Loucy (cell line): Measurements from ENCODE around the gene GPR156.

Experiments used
- H2AFZ ChIP-seq: fragments of 200-600 bp; sonication (generic); 2 replicates; pipeline ENCODE4 v1.6.0; 2016; ENCODE audit warnings: antibody characterized with exemption, mild to moderate bottlenecking, low read length, moderate library complexity
- H3F3A ChIP-seq: fragments of 200-600 bp; 2 replicates; pipeline ENCODE4 v1.6.0; 2016; ENCODE audit warnings: antibody characterized with exemption, low read depth, mild to moderate bottlenecking
- H3K27me3 ChIP-seq: fragments of 200-600 bp; sonication (generic); 2 replicates; pipeline ENCODE4 v1.6.1; 2014; ENCODE audit warnings: low read length, mild to moderate bottlenecking; ENCODE audit not compliant: insufficient read depth, poor library complexity, severe bottlenecking
- H3K36me3 ChIP-seq: fragments of 200-600 bp; sonication (generic); 2 replicates; pipeline ENCODE4 v1.6.1; 2016; ENCODE audit warnings: low read length; ENCODE audit not compliant: insufficient read depth
- H3K4me1 ChIP-seq: fragments of 200-600 bp; sonication (generic); 2 replicates; pipeline ENCODE4 v1.5.1; 2014; ENCODE audit warnings: low read length, mild to moderate bottlenecking; ENCODE audit not compliant: insufficient read depth, poor library complexity, severe bottlenecking
- H3K4me2 ChIP-seq: fragments of 200-600 bp; sonication (generic); 2 replicates; pipeline ENCODE4 v1.6.0; 2014; ENCODE audit warnings: antibody characterized with exemption, low read length, low read depth, mild to moderate bottlenecking; ENCODE audit not compliant: poor library complexity, severe bottlenecking
- H3K4me3 ChIP-seq: fragments of 200-600 bp; sonication (generic); 2 replicates; pipeline ENCODE4 v1.5.1; 2014; ENCODE audit warnings: low read length, mild to moderate bottlenecking, mixed read lengths; ENCODE audit not compliant: poor library complexity, severe bottlenecking
- H3K79me2 ChIP-seq: fragments of 200-600 bp; sonication (generic); 2 replicates; pipeline ENCODE4 v1.6.1; 2014; ENCODE audit warnings: low read length; ENCODE audit not compliant: insufficient read depth
- H3K9ac ChIP-seq: fragments of 200-600 bp; sonication (generic); 2 replicates; pipeline ENCODE4 v1.6.0; 2014; ENCODE audit warnings: mild to moderate bottlenecking, low read depth, low read length, moderate library complexity; ENCODE audit not compliant: poor library complexity, severe bottlenecking
- H3K9me2 ChIP-seq: fragments of 200-600 bp; sonication (generic); replicated peaks from 2 replicates; pipeline ENCODE4 v1.6.1; 2016; ENCODE audit warnings: low read depth, low read length, mixed read lengths
- H3K9me3 ChIP-seq: fragments of 200-600 bp; sonication (generic); 2 replicates; pipeline ENCODE4 v1.6.1; 2014; ENCODE audit warnings: mild to moderate bottlenecking, antibody characterized with exemption, low read length, low read depth; ENCODE audit not compliant: insufficient read depth
- H4K20me1 ChIP-seq: fragments of 200-600 bp; sonication (generic); 2 replicates; pipeline ENCODE4 v1.6.0; 2014; ENCODE audit warnings: antibody characterized with exemption, low read length, mild to moderate bottlenecking; ENCODE audit not compliant: insufficient read depth, poor library complexity, severe bottlenecking
- EZH2phosphoT487 ChIP-seq: fragments of 200-600 bp; IDR thresholded peaks from 2 replicates; pipeline ENCODE4 v1.6.1; 2018; ENCODE audit warnings: antibody characterized with exemption, mild to moderate bottlenecking, moderate library complexity, borderline replicate concordance
- TF ChIP-seq, protein P1 (sequence below): fragments of 200-600 bp; sonication (generic); conservative IDR thresholded peaks from 2 replicates; pipeline ENCODE4 v1.5.1; 2014; ENCODE audit warnings: mild to moderate bottlenecking, antibody characterized with exemption, low read length

The GPR156 gene

GRCh38 chr3:120209425-120209824 lies 75.6 kb downstream of the GPR156 start:
- TF ChIP-seq EZH2phosphoT487: no peak
- TF ChIP-seq, protein P1, sequence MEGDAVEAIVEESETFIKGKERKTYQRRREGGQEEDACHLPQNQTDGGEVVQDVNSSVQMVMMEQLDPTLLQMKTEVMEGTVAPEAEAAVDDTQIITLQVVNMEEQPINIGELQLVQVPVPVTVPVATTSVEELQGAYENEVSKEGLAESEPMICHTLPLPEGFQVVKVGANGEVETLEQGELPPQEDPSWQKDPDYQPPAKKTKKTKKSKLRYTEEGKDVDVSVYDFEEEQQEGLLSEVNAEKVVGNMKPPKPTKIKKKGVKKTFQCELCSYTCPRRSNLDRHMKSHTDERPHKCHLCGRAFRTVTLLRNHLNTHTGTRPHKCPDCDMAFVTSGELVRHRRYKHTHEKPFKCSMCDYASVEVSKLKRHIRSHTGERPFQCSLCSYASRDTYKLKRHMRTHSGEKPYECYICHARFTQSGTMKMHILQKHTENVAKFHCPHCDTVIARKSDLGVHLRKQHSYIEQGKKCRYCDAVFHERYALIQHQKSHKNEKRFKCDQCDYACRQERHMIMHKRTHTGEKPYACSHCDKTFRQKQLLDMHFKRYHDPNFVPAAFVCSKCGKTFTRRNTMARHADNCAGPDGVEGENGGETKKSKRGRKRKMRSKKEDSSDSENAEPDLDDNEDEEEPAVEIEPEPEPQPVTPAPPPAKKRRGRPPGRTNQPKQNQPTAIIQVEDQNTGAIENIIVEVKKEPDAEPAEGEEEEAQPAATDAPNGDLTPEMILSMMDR: no peak
- Histone ChIP-seq H2AFZ (no peak overlapping the region), H4K20me1 (no peaks in the 10 kb centered on the region), H3K9me3 (no peaks in the 10 kb centered on the region), H3K9me2 (no peaks in the 10 kb centered on the region), H3K36me3 (no peaks in the 10 kb centered on the region), H3K4me3 (no peak overlapping the region), H3K79me2 (no peaks in the 10 kb centered on the region), H3F3A (no peaks in the 10 kb centered on the region), H3K9ac (no peak overlapping the region), H3K4me1 (no peaks in the 10 kb centered on the region), H3K4me2 (no peak overlapping the region), H3K27me3 (no peaks in the 10 kb centered on the region)

- Histone ChIP-seq H3K4me3 (no peak overlapping the region), H3K36me3 (no peaks in the 10 kb centered on the region), H3F3A (no peaks in the 10 kb centered on the region), H3K4me1 (no peaks in the 10 kb centered on the region), H4K20me1 (no peaks in the 10 kb centered on the region), H3K4me2 (no peak overlapping the region), H3K9me2 (no peaks in the 10 kb centered on the region), H3K79me2 (no peaks in the 10 kb centered on the region), H3K27me3 (no peaks in the 10 kb centered on the region), H3K9ac (no peak overlapping the region), H2AFZ (no peak overlapping the region), H3K9me3 (no peaks in the 10 kb centered on the region)
- TF ChIP-seq, protein P1: no peak
- no peak for TF ChIP-seq EZH2phosphoT487
Measured at GRCh38 chr3:120204338-120204737, 80.7 kb downstream of the GPR156 start.

- Histone ChIP-seq H3K4me2 (no peak overlapping the region), H3F3A (no peaks in the 10 kb centered on the region), H3K9me2 (no peaks in the 10 kb centered on the region), H4K20me1 (no peaks in the 10 kb centered on the region), H3K36me3 (no peaks in the 10 kb centered on the region), H2AFZ (no peak overlapping the region), H3K4me3 (no peak overlapping the region), H3K9ac (no peak overlapping the region), H3K9me3 (no peaks in the 10 kb centered on the region), H3K4me1 (no peaks in the 10 kb centered on the region), H3K27me3 (no peaks in the 10 kb centered on the region), H3K79me2 (no peaks in the 10 kb centered on the region)
- TF ChIP-seq EZH2phosphoT487: no peak
- TF ChIP-seq, protein P1: no peak
Measured at GRCh38 chr3:120203621-120204020, 81.4 kb downstream of the GPR156 start.
